Neural cell (in vitro differentiated cells): ENCODE results near the gene SOX30. TPM values are rescaled to one million over a fixed set of nuclear protein-coding genes. Genes with fewer than 3 reads are reported as not detected.

Experiments used
- H2AFZ ChIP-seq: fragments of 200-600, 300-800 bp; sonication (generic), shearing (Covaris generic); 2 replicates; pipeline ENCODE4 v1.6.0; 2014; ENCODE audit warnings: low read depth, mild to moderate bottlenecking, antibody characterized with exemption, low read length, moderate library complexity
- H3F3A ChIP-seq: fragments of 200-600 bp; shearing (Covaris generic); 2 replicates; pipeline ENCODE4 v1.6.1; 2016; ENCODE audit warnings: mild to moderate bottlenecking, moderate library complexity, mixed read lengths, antibody characterized with exemption, low read length; ENCODE audit not compliant: insufficient read depth, poor library complexity, severe bottlenecking
- H3K27ac ChIP-seq: fragments of 200-600, 300-800 bp; sonication (generic), shearing (Covaris generic); 2 replicates; pipeline ENCODE4 v1.5.1; 2014; ENCODE audit warnings: mild to moderate bottlenecking, low read length, moderate library complexity
- H3K27me3 ChIP-seq: fragments of 300-800, 200-600 bp; sonication (generic), shearing (Covaris generic); 2 replicates; pipeline ENCODE4 v1.6.0; 2014; ENCODE audit warnings: mild to moderate bottlenecking, low read depth, low read length, moderate library complexity; ENCODE audit not compliant: insufficient read depth
- H3K36me3 ChIP-seq: fragments of 300-800, 200-600 bp; sonication (generic), shearing (Covaris generic); 2 replicates; pipeline ENCODE4 v1.5.1; 2014; ENCODE audit warnings: mild to moderate bottlenecking, antibody characterized with exemption, low read length, moderate library complexity; ENCODE audit not compliant: insufficient read depth
- H3K4me2 ChIP-seq: fragments of 300-800, 200-600 bp; sonication (generic), shearing (Covaris generic); 2 replicates; pipeline ENCODE4 v1.6.0; 2014; ENCODE audit warnings: mild to moderate bottlenecking, low read length
- H3K4me3 ChIP-seq: fragments of 300-800, 200-600 bp; sonication (generic), shearing (Covaris generic); 2 replicates; pipeline ENCODE4 v1.5.1; 2014; ENCODE audit warnings: mild to moderate bottlenecking, low read length, moderate library complexity
- H3K79me2 ChIP-seq: fragments of 200-600 bp; shearing (Covaris generic); replicated peaks from 2 replicates; pipeline ENCODE4 v1.6.0; 2014; ENCODE audit warnings: mild to moderate bottlenecking, low read length, moderate library complexity; ENCODE audit not compliant: insufficient read depth
- H3K9ac ChIP-seq: fragments of 300-800, 200-600 bp; sonication (generic), shearing (Covaris generic); 2 replicates; pipeline ENCODE4 v1.6.1; 2016; ENCODE audit warnings: mild to moderate bottlenecking, low read length, mixed read lengths
- H3K9me2 ChIP-seq: fragments of 200-600 bp; shearing (Covaris generic); 2 replicates; pipeline ENCODE4 v1.6.1; 2016; ENCODE audit warnings: mild to moderate bottlenecking, low read length, mixed read lengths; ENCODE audit not compliant: insufficient read depth
- H3K9me3 ChIP-seq: fragments of 200-600, 300-800 bp; sonication (generic), shearing (Covaris generic); 2 replicates; pipeline ENCODE4 v1.6.1; 2016; ENCODE audit warnings: mild to moderate bottlenecking, mixed run types, low read length, moderate library complexity, mixed read lengths
- H4K20me1 ChIP-seq: fragments of 200-600 bp; shearing (Covaris generic); 2 replicates; pipeline ENCODE4 v1.6.1; 2016; ENCODE audit warnings: mild to moderate bottlenecking, mixed run types; ENCODE audit not compliant: insufficient read depth
- CTCF ChIP-seq: fragments of 450-650 bp; IDR thresholded peaks from 2 replicates; pipeline ENCODE4 v1.5.1; 2014; ENCODE audit warnings: antibody characterized with exemption, mild to moderate bottlenecking, moderate library complexity; ENCODE audit not compliant: poor library complexity, severe bottlenecking
- EP300 ChIP-seq: fragments of 450-650 bp; conservative IDR thresholded peaks from 2 replicates; pipeline ENCODE4 v1.6.1; 2014; ENCODE audit warnings: antibody characterized with exemption, mild to moderate bottlenecking, moderate library complexity; ENCODE audit not compliant: poor library complexity, severe bottlenecking
- EZH2 ChIP-seq: fragments of 200-600, 300-800 bp; shearing (Covaris generic), sonication (generic); IDR thresholded peaks from 2 replicates; pipeline ENCODE4 v1.6.1; 2014; ENCODE audit warnings: antibody characterized with exemption, low read length, borderline replicate concordance, mild to moderate bottlenecking; ENCODE audit not compliant: insufficient read depth, poor library complexity, severe bottlenecking
- MXI1 ChIP-seq: fragments of 450-650 bp; conservative IDR thresholded peaks from 2 replicates; pipeline ENCODE4 v1.6.1; 2014; ENCODE audit warnings: antibody characterized with exemption, mild to moderate bottlenecking; ENCODE audit not compliant: poor library complexity, severe bottlenecking
- POLR2AphosphoS5 ChIP-seq: IDR thresholded peaks from 2 replicates; pipeline ENCODE4 v1.6.1; 2012
- RAD21 ChIP-seq: fragments of 450-650 bp; conservative IDR thresholded peaks from 2 replicates; pipeline ENCODE4 v1.6.1; 2014; ENCODE audit warnings: antibody characterized with exemption, mild to moderate bottlenecking, moderate library complexity
- REST ChIP-seq: IDR thresholded peaks from 2 replicates; pipeline ENCODE4 v1.6.1; 2012; ENCODE audit warnings: borderline replicate concordance
- SMC3 ChIP-seq: fragments of 450-650 bp; conservative IDR thresholded peaks from 2 replicates; pipeline ENCODE4 v1.6.1; 2014; ENCODE audit warnings: antibody characterized with exemption, mild to moderate bottlenecking, moderate library complexity; ENCODE audit not compliant: poor library complexity
- TAF1 ChIP-seq: IDR thresholded peaks from 2 replicates; pipeline ENCODE4 v1.6.1; 2012; ENCODE audit warnings: low read depth
- polyA plus RNA-seq: library from polyadenylated mRNA; depleted of rRNA; stranded (reverse); fragments of >200 nt; gene quantifications from 2 replicates; pipeline ENCODE4 v1.2.3, GENCODE V29; 2014

The SOX30 gene
- polyA plus RNA-seq, 1 donor from 2014 or later: not detected

DNA sequence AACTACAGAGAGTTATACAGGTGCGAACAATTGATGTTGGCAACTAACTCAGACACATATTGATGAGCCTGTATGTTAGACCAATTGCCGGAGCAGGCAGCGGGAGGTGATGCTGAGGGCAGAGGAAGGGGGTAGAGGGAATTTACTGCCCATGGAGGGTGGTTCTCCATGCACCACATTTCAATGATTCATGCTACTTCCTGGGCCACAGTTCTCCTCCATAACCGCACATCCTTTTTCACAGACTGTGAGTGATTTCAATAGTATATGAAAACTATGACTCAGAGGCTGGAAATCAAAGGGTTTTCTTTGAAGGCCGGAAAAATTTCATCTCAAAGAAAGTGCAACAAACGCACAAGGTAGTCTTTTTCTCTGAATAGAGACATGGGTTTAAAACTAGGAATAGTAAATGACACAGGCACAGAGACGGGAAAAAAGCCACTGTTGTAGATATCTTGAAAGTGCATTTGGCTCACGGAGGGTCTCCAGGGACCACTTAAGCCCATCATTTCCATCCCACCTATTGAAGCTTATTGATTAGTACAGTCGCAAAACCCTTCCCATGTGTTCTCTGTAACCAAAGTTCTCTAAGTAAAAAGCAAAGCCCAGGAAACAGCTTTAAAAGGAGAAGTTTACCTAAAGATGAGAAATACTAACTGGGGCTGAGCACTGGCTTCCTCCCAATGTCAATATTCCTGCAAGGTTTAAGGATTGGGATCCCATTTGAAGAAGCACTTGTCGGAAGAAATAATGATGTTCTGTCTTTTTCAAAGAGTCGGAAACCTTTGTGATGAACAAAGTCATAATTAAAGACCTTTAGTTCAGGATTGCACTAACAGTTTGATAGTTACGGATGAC, 48.7 kb downstream of the SOX30 start:
- TF ChIP-seq RAD21 (no peak), CTCF (no peak), POLR2AphosphoS5 (no peak), EZH2 (no peak), MXI1 (no peak)
- Histone ChIP-seq H3F3A (no peaks in the 10 kb centered on the region), H4K20me1 (no peaks in the 10 kb centered on the region), H3K27ac (no peak overlapping the region), H3K36me3 (no peaks in the 10 kb centered on the region), H3K4me3 (no peak overlapping the region), H3K4me2 (no peak overlapping the region), H2AFZ (no peak overlapping the region), H3K79me2 (no peaks in the 10 kb centered on the region), H3K9me2 (no peaks in the 10 kb centered on the region), H3K9me3 (no peaks in the 10 kb centered on the region), H3K27me3 (no peaks in the 10 kb centered on the region), H3K9ac (no peak overlapping the region)

DNA sequence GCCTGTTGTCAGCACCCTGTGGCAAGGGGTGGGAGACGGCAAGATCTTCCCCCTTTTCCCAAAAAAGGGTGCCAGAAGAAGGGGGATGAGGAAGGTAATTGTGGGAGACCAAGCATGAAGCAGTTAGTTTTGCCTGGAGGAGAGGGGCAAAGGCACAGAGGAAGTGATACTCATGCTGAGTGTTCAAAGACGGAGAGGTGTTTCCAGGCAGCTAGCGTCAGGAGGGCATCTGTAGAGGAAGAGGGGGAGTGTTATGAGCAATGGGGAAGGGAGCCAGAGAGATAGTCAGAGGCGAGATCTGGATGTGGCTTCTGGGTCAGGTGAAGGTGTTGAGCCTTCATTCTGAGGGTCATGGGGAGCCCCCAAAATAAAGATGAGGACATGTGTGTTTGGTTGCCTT, 49.7 kb downstream of the SOX30 start:
- Histone ChIP-seq H3K79me2 (no peaks in the 10 kb centered on the region), H3K27ac (no peak overlapping the region), H3K27me3 (no peaks in the 10 kb centered on the region), H3K9me2 (no peaks in the 10 kb centered on the region), H3K36me3 (no peaks in the 10 kb centered on the region), H2AFZ (no peak overlapping the region), H3K4me2 (no peak overlapping the region), H3K9ac (no peak overlapping the region), H3K4me3 (no peak overlapping the region), H4K20me1 (no peaks in the 10 kb centered on the region), H3F3A (no peaks in the 10 kb centered on the region), H3K9me3 (no peaks in the 10 kb centered on the region)
- TF ChIP-seq REST: no peak
- TF ChIP-seq POLR2AphosphoS5: no peak
- no peak for TF ChIP-seq TAF1
- no peak for TF ChIP-seq EZH2
- TF ChIP-seq RAD21: no peak
- no peak for TF ChIP-seq CTCF
- no peak for TF ChIP-seq SMC3
- TF ChIP-seq EP300: no peak
- TF ChIP-seq MXI1: no peak
